Ovary (tissue), 3 donors: Measurements from ENCODE around the gene MYCL.

Source experiments
- CTCF ChIP-seq, 3 donors: fragments of 450-650 bp in 2 of 3; fragments of 200-600 bp in 1 of 3; IDR thresholded peaks; one replicate each; pipeline versions ENCODE4 v1.5.1 to v1.8.0; 2016 to 2022; ENCODE audit warnings: antibody characterized with exemption in 3 of 3, mild to moderate bottlenecking in 1 of 3
- EP300 ChIP-seq: sonication (generic); formaldehyde crosslinking; IDR thresholded peaks from one replicate; pipeline ENCODE4 v1.6.1; 2017; ENCODE audit warnings: antibody characterized with exemption
- POLR2A ChIP-seq: fragments of 450-650 bp; IDR thresholded peaks from one replicate; pipeline ENCODE4 v1.6.1; 2017; ENCODE audit warnings: antibody characterized with exemption, mild to moderate bottlenecking, moderate library complexity
- donor health status: DM: no; HTN: no; CAD: no.

- TF ChIP-seq CTCF (IDR thresholded peaks at IDR 0.05) (no peak), POLR2A (no peak), EP300 (no peak)
Observed at GRCh38 chr1:39926343-39926793, 24.7 kb upstream of the MYCL start.
